Central memory CD4-positive, alpha-beta T cell (primary cell): Measurements from ENCODE around the gene LRIF1.
"Not testable (repeated sequence)": the region's sequence is repeated elsewhere in the genome, so short reads cannot be mapped to it uniquely, and the experiment has no call there.

ENCODE experiments used
- DNase-seq: peaks from one replicate; pipeline ENCODE4 v3.0.0; 2022

The LRIF1 gene

GRCh38 chr1:110948038-110948810 is 15.5 kb downstream of the LRIF1 start:
- DNase-seq: no peak

- DNase-seq: no peak
Observed at GRCh38 chr1:110945626-110946025, 18.1 kb downstream of the LRIF1 start.

- no peak for DNase-seq
Observed at GRCh38 chr1:110944806-110945205, 18.9 kb downstream of the LRIF1 start.

GRCh38 chr1:110936567-110936966 is 27.2 kb downstream of the LRIF1 start:
- no peak for DNase-seq

DNA sequence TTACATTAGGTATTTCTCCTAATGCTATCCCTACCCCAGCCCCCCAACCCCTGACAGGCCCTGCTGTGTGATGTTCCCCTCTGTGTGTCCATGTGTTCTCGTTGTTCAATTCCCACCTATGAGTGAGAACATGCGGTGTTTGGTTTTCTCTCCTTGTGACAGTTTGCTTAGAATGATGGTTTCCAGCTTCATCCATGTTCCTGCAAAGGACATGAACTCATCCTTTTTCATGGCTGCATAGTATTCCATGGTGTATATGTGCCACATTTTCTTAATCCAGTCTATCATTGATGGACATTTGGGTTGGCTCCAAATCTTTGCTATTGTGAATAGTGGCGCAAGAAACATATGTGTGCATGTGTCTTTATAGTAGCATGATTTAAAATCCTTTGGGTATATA is 32.6 kb downstream of the LRIF1 start:
- not testable (repeated sequence) for DNase-seq

- no peak for DNase-seq
Observed at GRCh38 chr1:110928904-110929303, 34.8 kb downstream of the LRIF1 start.

- no peak for DNase-seq
Observed at GRCh38 chr1:110928191-110928590, 35.5 kb downstream of the LRIF1 start.

- no peak for DNase-seq
Observed at GRCh38 chr1:110927484-110928075, 36.1 kb downstream of the LRIF1 start.

DNA sequence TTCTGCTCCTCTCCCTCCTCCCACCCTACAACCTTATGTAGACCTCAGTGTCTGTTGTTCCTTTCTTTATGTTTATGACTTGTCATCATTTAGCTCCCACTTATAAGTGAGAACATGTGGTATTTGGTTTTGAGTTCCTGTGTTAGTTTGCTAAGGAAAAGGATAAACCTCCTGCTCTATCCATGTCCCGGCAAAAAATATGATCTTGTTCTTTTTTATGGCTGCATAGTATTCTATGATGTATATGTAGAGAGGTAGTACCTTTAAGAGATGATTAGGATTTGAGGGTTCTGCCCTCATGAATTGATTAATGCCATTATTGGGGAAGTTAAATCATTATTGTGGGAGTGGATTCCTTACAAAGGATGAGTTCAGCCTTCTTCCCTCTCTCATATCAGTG is 41.8 kb downstream of the LRIF1 start:
- DNase-seq: no peak

GRCh38 chr1:110918016-110918415 is 45.7 kb downstream of the LRIF1 start:
- DNase-seq: no peak

GRCh38 chr1:110916669-110917306 is 46.9 kb downstream of the LRIF1 start:
- no peak for DNase-seq

- DNase-seq: no peak
Observed at GRCh38 chr1:110916274-110916668, 47.5 kb downstream of the LRIF1 start.

- DNase-seq: no peak
Observed at GRCh38 chr1:110915804-110916203, 47.9 kb downstream of the LRIF1 start.

GRCh38 chr1:110914676-110915075 is 49.0 kb downstream of the LRIF1 start:
- DNase-seq: no peak

DNA sequence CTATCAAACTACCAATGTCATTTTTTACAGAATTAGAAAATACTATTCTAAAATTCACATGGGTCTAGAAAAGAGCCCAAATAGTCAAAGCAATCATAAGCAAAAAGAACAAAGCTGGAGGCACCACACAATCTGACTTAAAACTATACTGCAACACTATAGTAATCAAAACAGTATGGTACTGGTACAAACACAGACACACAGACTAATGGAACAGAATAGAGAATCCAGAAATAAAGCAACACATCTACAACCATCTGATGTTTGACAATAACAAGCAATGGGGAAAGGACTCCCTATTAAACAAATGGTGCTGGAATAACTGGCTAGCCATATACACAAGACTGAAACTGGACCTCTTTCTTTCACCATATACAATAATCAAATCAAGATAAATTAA is 50.9 kb downstream of the LRIF1 start:
- DNase-seq: no peak

DNA sequence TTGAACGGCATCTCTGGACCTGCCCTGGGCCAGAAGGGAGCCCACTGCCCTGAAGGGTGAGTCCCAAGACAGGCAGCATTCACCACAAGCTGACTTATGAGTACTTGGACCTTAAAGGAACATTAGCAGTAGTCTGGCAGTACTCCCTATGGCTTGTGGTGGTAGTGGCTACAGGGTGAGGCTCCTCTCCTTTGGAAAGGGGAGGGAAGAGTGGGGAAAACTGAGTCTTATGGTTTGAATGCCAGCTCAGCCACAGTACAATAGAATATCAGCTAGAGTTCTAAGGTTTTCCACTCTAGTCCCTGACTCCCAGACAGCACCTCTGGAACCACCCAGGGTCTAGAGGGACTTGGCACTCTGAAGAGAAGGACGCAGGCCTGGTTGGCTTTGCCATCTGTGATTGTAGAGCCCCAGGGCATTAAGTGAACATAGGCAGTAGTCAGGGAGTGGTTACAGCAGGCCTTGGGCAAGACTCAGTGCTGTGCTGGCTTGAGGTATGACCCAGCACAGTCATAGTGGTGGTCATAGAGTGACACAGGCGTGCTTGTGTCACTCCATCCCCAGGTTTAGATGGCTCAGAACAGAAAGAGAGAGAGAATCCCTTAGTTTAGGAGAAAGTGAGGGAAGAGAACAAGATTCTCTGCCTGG is 59.7 kb downstream of the LRIF1 start:
- DNase-seq: no peak

- no peak for DNase-seq
Observed at GRCh38 chr1:110902820-110903463, 60.8 kb downstream of the LRIF1 start.

- no peak for DNase-seq
Observed at GRCh38 chr1:110899458-110899843, 64.3 kb downstream of the LRIF1 start.

- DNase-seq: no peak
Observed at GRCh38 chr1:110898734-110899457, 64.8 kb downstream of the LRIF1 start.

DNA sequence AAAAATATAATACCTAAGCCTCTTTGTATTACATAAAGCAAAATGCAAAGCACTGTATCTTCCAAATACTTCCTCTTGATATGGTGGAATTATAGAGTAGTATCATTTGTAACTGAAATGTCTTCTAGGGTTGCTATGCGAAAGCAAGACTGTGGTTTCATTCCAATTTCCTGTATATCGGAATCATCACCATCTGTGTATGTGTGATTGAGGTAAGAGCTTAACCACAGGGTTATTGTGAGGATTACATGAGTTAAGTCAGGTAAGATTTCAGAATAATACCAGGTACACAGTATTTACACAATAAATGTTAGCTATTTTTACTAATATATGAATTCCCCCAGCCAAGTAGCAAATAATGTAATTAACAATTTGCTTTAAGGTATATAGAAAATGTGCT is 66.0 kb downstream of the LRIF1 start:
- peak; percentile 34 for DNase-seq
